Measurements from ENCODE around the gene SNTB2.

DNA sequence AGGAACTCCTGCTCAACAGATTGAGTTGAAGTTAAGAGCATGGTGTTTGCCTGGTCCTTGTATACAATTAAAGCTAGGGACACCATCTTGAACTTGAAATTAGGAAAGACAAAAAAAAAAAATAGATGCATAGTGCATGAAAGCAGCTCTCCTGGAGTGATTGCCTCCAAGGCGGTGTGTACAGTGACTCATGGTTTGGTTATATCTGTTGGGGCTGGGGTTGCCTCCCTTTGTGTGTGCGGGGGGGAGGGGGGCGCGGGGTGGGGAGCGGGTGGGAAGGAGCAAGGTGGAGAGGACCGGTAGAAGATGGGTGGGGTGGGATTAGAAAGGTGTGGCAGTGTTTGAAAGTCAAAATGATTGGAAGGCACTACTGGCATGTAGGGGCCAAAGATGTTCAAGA lies 161.3 kb downstream of the SNTB2 start:
- TF ChIP-seq, protein P1, sequence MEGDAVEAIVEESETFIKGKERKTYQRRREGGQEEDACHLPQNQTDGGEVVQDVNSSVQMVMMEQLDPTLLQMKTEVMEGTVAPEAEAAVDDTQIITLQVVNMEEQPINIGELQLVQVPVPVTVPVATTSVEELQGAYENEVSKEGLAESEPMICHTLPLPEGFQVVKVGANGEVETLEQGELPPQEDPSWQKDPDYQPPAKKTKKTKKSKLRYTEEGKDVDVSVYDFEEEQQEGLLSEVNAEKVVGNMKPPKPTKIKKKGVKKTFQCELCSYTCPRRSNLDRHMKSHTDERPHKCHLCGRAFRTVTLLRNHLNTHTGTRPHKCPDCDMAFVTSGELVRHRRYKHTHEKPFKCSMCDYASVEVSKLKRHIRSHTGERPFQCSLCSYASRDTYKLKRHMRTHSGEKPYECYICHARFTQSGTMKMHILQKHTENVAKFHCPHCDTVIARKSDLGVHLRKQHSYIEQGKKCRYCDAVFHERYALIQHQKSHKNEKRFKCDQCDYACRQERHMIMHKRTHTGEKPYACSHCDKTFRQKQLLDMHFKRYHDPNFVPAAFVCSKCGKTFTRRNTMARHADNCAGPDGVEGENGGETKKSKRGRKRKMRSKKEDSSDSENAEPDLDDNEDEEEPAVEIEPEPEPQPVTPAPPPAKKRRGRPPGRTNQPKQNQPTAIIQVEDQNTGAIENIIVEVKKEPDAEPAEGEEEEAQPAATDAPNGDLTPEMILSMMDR (IDR thresholded peaks at IDR 0.05 in 2 of 3, conservative IDR thresholded peaks at IDR 0.05 in 1 of 3; ENCODE audit: insufficient read depth in 2 of 3, low read depth in 1 of 3, low read length in 3 of 3): no peak
- no peak for TF ChIP-seq RFX1 (IDR thresholded peaks at IDR 0.05)
- TF ChIP-seq MAFK (IDR thresholded peaks at IDR 0.05; ENCODE audit: low read length): no peak
- TF ChIP-seq MAFF (IDR thresholded peaks at IDR 0.05; ENCODE audit: low read length): no peak
- TF ChIP-seq, protein P2, sequence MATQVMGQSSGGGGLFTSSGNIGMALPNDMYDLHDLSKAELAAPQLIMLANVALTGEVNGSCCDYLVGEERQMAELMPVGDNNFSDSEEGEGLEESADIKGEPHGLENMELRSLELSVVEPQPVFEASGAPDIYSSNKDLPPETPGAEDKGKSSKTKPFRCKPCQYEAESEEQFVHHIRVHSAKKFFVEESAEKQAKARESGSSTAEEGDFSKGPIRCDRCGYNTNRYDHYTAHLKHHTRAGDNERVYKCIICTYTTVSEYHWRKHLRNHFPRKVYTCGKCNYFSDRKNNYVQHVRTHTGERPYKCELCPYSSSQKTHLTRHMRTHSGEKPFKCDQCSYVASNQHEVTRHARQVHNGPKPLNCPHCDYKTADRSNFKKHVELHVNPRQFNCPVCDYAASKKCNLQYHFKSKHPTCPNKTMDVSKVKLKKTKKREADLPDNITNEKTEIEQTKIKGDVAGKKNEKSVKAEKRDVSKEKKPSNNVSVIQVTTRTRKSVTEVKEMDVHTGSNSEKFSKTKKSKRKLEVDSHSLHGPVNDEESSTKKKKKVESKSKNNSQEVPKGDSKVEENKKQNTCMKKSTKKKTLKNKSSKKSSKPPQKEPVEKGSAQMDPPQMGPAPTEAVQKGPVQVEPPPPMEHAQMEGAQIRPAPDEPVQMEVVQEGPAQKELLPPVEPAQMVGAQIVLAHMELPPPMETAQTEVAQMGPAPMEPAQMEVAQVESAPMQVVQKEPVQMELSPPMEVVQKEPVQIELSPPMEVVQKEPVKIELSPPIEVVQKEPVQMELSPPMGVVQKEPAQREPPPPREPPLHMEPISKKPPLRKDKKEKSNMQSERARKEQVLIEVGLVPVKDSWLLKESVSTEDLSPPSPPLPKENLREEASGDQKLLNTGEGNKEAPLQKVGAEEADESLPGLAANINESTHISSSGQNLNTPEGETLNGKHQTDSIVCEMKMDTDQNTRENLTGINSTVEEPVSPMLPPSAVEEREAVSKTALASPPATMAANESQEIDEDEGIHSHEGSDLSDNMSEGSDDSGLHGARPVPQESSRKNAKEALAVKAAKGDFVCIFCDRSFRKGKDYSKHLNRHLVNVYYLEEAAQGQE (IDR thresholded peaks at IDR 0.05; ENCODE audit: borderline replicate concordance): no peak
- TF ChIP-seq, protein P2 (CRISPR knock-in tag; IDR thresholded peaks at IDR 0.05; ENCODE audit: low read depth): no peak
- no peak for TF ChIP-seq EP300 (IDR thresholded peaks at IDR 0.05; ENCODE audit: low read length)
- TF ChIP-seq, protein P3, sequence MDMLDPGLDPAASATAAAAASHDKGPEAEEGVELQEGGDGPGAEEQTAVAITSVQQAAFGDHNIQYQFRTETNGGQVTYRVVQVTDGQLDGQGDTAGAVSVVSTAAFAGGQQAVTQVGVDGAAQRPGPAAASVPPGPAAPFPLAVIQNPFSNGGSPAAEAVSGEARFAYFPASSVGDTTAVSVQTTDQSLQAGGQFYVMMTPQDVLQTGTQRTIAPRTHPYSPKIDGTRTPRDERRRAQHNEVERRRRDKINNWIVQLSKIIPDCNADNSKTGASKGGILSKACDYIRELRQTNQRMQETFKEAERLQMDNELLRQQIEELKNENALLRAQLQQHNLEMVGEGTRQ (CRISPR knock-in tag; IDR thresholded peaks at IDR 0.05): no peak
- no peak for TF ChIP-seq GTF2F1 (IDR thresholded peaks at IDR 0.05; ENCODE audit: low read depth, low read length)
- TF ChIP-seq PHF21A (IDR thresholded peaks at IDR 0.05; ENCODE audit: borderline replicate concordance, low read depth): no peak
- TF ChIP-seq, protein P4, sequence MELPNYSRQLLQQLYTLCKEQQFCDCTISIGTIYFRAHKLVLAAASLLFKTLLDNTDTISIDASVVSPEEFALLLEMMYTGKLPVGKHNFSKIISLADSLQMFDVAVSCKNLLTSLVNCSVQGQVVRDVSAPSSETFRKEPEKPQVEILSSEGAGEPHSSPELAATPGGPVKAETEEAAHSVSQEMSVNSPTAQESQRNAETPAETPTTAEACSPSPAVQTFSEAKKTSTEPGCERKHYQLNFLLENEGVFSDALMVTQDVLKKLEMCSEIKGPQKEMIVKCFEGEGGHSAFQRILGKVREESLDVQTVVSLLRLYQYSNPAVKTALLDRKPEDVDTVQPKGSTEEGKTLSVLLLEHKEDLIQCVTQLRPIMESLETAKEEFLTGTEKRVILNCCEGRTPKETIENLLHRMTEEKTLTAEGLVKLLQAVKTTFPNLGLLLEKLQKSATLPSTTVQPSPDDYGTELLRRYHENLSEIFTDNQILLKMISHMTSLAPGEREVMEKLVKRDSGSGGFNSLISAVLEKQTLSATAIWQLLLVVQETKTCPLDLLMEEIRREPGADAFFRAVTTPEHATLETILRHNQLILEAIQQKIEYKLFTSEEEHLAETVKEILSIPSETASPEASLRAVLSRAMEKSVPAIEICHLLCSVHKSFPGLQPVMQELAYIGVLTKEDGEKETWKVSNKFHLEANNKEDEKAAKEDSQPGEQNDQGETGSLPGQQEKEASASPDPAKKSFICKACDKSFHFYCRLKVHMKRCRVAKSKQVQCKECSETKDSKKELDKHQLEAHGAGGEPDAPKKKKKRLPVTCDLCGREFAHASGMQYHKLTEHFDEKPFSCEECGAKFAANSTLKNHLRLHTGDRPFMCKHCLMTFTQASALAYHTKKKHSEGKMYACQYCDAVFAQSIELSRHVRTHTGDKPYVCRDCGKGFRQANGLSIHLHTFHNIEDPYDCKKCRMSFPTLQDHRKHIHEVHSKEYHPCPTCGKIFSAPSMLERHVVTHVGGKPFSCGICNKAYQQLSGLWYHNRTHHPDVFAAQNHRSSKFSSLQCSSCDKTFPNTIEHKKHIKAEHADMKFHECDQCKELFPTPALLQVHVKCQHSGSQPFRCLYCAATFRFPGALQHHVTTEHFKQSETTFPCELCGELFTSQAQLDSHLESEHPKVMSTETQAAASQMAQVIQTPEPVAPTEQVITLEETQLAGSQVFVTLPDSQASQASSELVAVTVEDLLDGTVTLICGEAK (IDR thresholded peaks at IDR 0.05): no peak
- TF ChIP-seq, protein P4 (CRISPR knock-in tag; IDR thresholded peaks at IDR 0.05): no peak
- TF ChIP-seq ZEB2 (IDR thresholded peaks at IDR 0.05): no peak
- no peak for TF ChIP-seq ZNF174 (CRISPR knock-in tag; IDR thresholded peaks at IDR 0.05)
- TF ChIP-seq TEAD2 (tag; IDR thresholded peaks at IDR 0.05): no peak
- no peak for TF ChIP-seq POLR2AphosphoS2 (IDR thresholded peaks at IDR 0.05; ENCODE audit: low read length)

Measured in K562 (cell line).